Measurements from ENCODE around the gene KRTAP4-5.
"Not testable (repeated sequence)": the region's sequence is repeated elsewhere in the genome, so short reads cannot be mapped to it uniquely, and the experiment has no call there.

KRTAP4-5 gene

DNA sequence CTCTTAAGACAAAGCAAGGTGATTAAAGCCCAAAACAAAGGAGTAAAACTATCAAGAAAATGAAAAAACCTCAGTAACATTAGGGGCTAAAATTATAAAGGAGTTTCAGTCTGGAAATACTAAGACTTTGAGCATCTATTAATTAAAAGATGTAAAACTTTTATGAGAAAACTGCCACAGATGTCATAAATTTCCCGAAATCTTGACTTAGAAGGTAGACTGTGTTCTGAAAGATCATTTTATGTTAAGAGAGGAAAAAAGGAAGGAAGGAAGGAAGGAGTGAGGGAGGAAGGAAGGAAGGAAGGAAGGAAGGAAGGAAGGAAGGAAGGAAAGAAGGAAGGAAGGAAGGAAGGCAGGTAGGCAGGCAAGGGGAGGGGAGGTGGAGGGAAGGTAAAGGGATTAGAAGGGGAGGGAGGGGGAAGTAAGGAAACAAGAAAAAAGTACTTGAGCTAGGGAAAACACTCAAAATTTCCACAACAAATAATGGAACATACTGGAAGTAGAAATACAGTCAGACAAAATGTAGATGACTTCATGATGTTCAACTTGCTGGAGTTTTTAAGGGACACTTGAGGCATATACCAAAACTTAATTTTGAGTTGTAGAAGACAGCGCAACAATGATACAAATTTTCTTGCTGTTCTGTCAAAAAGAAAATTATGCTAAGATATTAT, 2.0 kb downstream of the KRTAP4-5 start:
- no peak for DNase-seq (ENCODE audit: low read depth in 2 of 2)

- no peak for DNase-seq (ENCODE audit: low read depth in 2 of 2)
These were observed 4.4 kb downstream of the KRTAP4-5 start for GRCh38 chr17:41145261-41145660.

GRCh38 chr17:41144846-41145245, 4.8 kb downstream of the KRTAP4-5 start:
- no peak for DNase-seq (ENCODE audit: low read depth in 2 of 2)

DNA sequence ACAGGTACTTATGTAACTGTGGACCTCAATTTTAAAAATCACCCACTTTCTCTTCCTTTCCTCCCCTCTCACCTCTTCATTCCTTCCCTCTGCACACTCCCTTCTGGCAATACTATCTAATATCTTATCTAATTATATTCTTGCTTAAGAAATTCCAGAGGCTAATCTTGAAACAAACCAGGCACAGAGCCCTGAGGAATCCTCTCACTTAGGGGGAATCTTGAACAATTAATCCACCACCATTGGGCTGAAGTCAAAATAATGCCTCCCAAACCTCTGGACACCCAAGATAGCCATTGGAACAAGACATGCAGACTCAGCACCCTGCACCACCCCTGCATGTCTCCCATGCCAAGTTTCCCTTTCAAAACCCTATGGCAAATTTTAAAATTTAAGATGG, 8.3 kb downstream of the KRTAP4-5 start:
- no peak for DNase-seq (ENCODE audit: low read depth in 2 of 2)

DNA sequence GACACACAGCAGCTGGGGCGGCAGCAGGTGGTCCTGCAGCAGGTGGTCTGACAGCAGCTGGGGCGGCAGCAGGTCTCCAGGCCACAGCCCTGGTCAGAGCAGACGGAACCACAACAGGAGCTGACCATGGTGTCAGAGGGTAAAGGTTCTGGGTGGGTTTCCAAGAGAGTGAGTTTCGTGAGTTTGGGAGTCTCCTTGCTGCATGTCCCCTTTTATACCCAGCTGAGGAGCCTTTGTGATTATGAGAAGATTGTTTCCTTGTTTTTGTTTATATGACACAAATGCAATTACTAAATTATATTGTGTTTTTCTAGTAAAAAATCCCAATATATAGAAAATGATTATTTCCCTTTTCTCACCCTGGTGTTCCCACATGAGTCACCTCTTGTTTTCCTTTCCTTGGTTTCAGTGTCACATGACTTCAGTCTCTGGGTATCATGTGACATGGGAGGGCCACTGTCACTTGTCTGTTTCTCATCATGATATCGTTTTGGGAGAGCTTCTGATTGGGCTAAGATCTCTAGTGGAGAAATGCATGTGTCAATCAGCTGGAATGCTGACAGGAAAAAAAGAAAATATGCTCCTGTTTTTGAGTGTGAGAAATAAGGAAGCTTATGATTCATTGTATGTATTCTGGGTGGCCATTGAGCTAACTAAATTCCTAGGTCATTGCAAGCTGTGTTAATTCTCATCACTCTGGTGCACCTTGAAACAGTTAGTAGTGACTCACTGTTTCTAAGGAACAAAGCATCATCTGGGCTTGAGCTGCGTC, 9.1 kb downstream of the KRTAP4-5 start, which contains the start of gene KRTAP4-6:
KRTAP4-6 (minus strand) TSS at position 185 of the 772 bp plus-strand sequence; CDS start at position 128, 57 bp downstream.
- no peak for DNase-seq (ENCODE audit: low read depth in 2 of 2)

DNA sequence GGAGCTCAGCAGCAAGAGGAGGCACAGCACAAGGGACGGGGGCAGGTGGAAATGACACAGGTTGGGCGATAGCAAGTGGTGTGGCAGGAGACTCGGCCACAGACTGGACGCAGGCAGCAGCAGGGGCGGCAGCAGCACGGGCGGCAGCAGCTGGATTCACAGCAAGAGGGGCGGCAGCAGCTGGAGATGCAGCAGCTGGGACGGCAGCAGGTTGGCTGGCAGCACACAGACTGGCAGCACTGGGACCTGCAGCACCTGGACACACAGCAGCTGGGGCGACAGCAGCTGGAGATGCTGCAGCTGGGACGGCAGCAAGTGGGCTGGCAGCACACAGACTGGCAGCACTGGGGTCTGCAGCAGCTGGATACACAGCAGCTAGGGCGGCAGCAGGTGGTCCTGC, 9.8 kb downstream of the KRTAP4-5 start:
- not testable (repeated sequence) for DNase-seq (ENCODE audit: low read depth in 2 of 2)

DNA sequence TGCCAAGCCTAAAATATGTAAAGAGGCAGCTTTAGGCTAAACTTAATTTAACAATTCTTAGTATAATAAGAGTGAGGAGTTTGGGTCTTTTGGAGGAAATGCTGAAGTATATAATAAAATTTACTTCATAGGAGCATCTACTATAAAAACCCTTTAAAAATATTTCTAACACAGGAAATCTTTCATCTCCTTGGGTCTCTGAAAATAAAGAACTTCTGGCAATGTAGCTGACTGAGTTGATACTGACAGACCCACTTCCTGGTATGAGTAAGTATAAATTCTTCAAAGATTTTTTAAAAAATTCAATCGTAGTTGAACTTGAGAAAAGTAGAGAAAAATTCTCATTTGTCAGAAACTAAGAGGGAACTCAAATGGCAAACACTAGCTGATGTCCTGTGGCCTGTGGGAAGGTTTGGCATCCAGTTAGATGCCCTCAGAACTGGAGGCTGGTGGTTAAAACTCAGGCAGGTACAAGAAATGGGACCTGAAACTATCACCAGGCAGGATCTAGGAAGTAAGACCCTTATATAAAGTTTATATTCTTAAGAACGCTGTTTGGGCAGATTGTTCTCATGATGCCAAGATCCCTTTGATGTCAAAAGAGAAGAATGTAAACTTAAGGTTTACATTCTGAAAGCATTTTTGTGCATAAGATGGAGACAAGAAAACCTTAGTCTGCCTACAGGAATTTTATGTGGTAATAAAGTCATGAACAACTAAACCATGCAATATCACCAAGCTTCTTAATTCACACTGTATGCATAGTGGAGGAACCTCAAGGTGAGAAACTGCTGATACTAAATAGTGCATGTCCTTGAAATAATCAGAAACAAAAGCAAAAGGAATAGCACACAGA, 15.5 kb downstream of the KRTAP4-5 start:
- no peak for DNase-seq (ENCODE audit: low read depth in 2 of 2)

DNA sequence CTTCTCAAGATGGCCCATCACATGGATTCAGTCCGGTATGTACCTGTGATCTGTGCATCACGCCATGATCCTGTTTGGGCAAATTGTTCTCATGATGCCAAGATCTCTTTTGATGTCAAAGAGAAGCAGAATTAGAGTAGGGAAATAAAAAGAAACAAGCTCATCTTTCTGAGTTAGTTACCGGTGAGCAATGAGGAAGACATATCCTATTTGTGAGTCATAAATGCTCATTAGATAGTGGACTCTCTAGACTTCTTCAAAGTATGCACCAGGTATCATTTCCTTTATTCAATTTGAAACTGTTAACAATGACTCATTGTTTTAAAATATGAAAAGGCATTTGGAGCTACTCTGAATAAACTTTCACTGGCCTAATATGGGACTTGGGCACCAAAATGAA, 17.6 kb downstream of the KRTAP4-5 start:
- DNase-seq (ENCODE audit: low read depth in 2 of 2): no peak

DNA sequence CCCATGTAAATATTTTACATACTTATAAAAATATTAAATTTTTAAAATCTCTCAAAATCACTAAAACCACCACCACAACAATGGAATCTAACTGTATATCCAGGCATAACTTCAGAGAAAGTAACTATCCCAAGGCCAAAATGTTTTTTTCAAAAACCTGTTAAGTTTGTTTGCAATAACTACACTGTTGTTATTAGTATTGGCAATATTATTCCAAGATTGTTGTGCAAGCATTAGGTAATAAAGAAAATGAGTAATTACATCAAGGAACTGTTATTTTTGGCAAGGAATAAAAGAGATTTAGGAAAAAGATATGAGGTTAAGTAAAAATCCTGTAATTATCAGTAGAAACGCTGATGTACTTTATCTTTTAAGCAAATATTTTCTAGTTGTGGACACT, 22.3 kb downstream of the KRTAP4-5 start:
- DNase-seq (ENCODE audit: low read depth in 2 of 2): no peak

- no peak for DNase-seq (ENCODE audit: low read depth in 2 of 2)
These were observed 23.2 kb downstream of the KRTAP4-5 start for GRCh38 chr17:41126412-41126811.

DNA sequence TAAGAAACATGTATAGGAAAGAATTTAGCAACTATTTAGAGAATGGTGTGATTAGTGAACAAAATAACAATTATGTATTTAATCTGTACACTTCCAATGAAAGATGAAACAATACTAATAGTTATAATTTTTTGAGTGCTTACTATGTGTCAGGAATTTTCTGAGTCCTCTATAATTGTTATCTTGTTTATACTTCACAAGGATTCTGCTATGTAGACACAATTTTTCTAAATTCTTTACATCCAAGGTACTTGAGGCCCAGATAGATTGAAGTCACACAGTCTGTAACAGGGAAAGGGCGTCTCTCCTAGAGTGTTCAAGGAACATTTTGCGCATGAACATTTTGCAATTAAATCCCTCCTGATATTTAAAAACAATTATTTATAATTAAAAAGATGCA, 24.6 kb downstream of the KRTAP4-5 start:
- no peak for DNase-seq (ENCODE audit: low read depth in 2 of 2)

GRCh38 chr17:41123991-41124371, 25.6 kb downstream of the KRTAP4-5 start, which contains the start of gene KRTAP4-12:
KRTAP4-12 (minus strand) TSS chr17:41124182; CDS start chr17:41124122, 60 bp downstream.
- DNase-seq (ENCODE audit: low read depth in 2 of 2): not testable (repeated sequence)

DNA sequence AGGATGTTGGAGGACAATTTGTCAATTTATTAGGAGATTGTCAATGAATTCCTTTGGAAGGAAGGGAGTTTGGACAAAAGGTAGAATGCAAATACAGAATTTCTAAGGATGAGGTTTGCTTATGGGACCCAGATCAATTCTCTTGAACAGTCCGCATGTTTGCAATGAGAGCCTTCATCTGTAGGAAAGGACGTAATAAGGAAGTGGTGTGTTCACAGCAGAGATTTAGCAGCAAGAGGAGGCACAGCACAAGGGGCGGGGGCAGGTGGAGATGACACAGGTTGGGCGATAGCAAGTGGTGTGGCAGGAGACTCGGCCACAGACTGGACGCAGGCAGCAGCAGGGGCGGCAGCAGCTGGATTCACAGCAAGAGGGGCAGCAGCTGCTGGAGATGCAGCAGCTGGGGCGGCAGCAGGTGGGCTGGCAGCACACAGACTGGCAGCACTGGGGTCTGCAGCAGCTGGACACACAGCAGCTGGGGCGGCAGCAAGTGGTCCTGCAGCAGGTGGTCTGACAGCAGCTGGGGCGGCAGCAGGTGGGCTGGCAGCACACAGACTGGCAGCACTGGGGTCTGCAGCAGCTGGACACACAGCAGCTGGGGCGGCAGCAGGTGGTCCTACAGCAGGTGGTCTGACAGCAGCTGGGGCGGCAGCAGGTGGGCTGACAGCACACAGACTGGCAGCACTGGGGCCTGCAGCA, 26.2 kb downstream of the KRTAP4-5 start:
- not testable (repeated sequence) for DNase-seq (ENCODE audit: low read depth in 2 of 2)

DNA sequence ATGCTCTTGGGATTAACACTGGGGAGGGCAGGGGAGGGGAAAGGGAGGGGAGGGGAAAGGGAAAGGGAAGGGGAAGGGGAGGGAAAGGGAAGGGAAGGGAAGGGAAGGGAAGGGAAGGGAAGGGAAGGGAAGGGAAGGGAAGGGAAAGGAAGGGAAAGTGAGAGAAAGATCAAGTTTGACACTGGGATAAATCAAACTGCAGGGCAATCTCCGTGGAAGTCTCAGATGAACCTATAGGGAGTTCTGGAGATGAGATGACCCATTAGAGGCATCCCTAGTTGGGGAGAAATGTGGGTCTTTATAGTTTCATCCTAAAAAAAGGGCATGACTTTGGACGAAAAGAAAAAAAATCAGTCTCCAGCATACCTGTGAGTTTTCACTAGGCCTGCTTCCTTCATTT, 27.9 kb downstream of the KRTAP4-5 start:
- no peak for DNase-seq (ENCODE audit: low read depth in 2 of 2)

DNA sequence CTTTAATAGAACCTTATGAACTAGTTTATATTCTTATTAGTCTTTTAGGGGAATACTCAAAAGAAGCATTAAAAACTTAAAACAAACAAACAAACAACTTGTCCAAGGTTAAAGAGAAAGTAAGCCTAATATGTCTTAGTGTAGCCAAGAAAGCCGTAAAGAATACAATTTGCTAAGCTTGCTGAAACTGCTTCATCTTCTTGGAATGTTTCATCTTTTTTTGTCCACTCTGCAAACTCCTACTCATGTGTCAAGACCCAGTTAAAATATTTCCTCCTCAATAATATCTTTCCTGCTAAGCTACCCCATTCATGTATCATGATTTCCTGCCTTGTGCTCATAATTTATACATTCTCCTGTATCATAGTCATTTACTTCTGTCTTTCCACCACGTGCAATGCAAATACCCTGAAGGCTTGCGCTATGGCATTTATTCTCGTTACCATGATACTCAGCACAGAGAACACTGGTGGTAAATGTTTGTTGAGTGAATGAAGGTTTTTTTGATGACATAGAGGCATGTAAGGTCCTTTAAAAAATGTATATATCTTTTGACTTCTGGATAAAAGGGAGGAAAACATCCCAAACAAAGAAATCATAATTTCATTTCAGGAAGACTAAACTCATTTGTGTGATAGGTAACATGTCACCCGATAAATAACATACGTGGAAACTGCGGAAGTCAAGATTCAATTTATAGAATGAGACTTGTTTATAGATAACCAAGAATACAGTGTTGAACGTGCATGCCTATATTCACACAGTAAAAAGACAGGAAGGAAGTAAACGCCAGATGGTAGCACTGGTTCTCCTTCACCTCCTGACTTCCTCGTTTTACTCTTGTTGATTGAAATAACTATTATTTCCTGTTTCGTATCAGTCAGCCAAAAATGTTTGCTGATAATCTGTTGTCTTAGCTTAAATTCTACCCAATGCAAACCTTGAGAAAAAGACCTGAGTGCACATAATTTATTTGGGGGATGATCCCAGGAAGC, 29.6 kb downstream of the KRTAP4-5 start:
- DNase-seq (ENCODE audit: low read depth in 2 of 2): not testable (repeated sequence)

DNA sequence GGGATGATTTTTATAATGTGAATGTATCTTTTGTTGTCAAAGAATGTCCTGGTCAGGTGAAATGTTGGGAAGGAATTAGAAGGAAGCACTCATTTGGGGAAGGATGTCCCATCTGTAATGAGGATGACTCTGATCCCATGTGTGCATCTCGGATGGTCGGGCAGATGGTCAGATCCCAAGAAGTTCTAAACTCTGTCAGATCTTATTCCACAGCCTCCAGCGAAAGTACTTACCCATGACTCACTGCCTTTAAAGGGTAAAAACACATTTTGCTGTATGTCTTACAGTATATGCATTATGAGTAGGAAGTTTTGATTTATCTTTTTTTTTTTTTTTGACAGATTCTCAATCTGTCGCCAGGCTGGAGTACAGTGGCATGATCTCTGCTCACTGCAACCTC, 30.9 kb downstream of the KRTAP4-5 start:
- DNase-seq (ENCODE audit: low read depth in 2 of 2): no peak

GRCh38 chr17:41117846-41118386, 31.7 kb downstream of the KRTAP4-5 start, which contains the start of gene KRTAP4-11:
KRTAP4-11 (minus strand) TSS chr17:41118373; CDS start chr17:41118315, 58 bp downstream.
- DNase-seq (ENCODE audit: low read depth in 2 of 2): not testable (repeated sequence)

DNA sequence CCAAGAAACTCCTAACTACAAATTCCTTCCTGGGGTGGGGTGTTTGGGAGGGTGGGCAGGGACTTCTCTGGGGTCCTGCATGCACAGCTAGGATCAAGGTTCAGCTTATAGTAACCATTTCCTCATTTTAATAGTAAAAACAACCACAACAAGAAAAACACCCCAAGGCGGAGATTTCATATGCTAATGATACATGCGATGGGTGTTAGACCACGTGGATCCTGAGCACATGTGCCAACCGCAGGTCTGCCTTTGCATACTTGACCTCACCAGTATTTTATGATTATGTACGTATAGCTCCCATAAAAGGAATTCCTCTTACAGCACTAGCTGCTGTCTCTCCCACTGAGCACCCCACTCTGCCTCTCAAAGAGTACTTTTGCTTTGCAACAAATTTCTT, 33.3 kb downstream of the KRTAP4-5 start:
- DNase-seq (ENCODE audit: low read depth in 2 of 2): no peak

DNA sequence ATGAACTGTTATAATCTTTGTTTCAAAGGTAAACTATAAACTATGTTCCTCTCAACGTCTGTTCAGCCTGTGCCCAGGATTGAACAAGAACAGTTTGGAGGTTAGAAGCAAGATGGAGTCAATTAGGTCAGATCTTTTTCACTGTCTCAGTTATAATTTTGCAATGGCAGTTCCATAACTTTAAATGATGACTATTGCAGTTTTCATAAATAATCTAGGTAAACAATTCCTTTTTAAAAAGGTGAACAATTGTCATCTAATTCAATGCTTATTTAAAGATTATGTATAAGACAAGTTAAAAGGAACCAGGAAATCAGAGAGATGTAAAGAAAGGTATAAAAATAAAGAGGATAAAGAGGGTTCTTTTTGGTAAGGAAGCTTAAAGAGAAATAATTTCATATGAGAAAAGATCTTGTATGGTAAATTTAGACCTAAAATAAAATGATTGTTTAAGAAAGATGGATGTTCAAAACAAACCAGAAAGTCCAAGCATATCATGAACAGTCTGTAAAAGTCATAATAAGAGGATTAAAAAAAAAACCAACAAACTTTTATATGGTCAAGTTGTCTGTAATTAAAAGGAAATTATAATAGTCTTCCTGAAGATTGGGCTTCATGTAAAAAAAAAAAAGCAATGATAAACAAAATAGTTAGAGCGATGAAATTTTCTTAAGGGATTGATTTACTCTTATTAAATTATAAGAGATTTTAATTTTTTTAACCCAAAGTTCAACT, 38.3 kb downstream of the KRTAP4-5 start:
- no peak for DNase-seq (ENCODE audit: low read depth in 2 of 2)
